Neural cell (in vitro differentiated cells): ENCODE results near the gene CIB1. TPM values are rescaled to one million over a fixed set of nuclear protein-coding genes. Genes with fewer than 3 reads are reported as not detected.

Experiments
- H2AFZ ChIP-seq: fragments of 200-600, 300-800 bp; sonication (generic), shearing (Covaris generic); 2 replicates; pipeline ENCODE4 v1.6.0; 2014; ENCODE audit warnings: low read depth, mild to moderate bottlenecking, antibody characterized with exemption, low read length, moderate library complexity
- H3F3A ChIP-seq: fragments of 200-600 bp; shearing (Covaris generic); 2 replicates; pipeline ENCODE4 v1.6.1; 2016; ENCODE audit warnings: mild to moderate bottlenecking, moderate library complexity, mixed read lengths, antibody characterized with exemption, low read length; ENCODE audit not compliant: insufficient read depth, poor library complexity, severe bottlenecking
- H3K27ac ChIP-seq: fragments of 200-600, 300-800 bp; sonication (generic), shearing (Covaris generic); 2 replicates; pipeline ENCODE4 v1.5.1; 2014; ENCODE audit warnings: mild to moderate bottlenecking, low read length, moderate library complexity
- H3K27me3 ChIP-seq: fragments of 300-800, 200-600 bp; sonication (generic), shearing (Covaris generic); 2 replicates; pipeline ENCODE4 v1.6.0; 2014; ENCODE audit warnings: mild to moderate bottlenecking, low read depth, low read length, moderate library complexity; ENCODE audit not compliant: insufficient read depth
- H3K36me3 ChIP-seq: fragments of 300-800, 200-600 bp; sonication (generic), shearing (Covaris generic); 2 replicates; pipeline ENCODE4 v1.5.1; 2014; ENCODE audit warnings: mild to moderate bottlenecking, antibody characterized with exemption, low read length, moderate library complexity; ENCODE audit not compliant: insufficient read depth
- H3K4me2 ChIP-seq: fragments of 300-800, 200-600 bp; sonication (generic), shearing (Covaris generic); 2 replicates; pipeline ENCODE4 v1.6.0; 2014; ENCODE audit warnings: mild to moderate bottlenecking, low read length
- H3K4me3 ChIP-seq: fragments of 300-800, 200-600 bp; sonication (generic), shearing (Covaris generic); 2 replicates; pipeline ENCODE4 v1.5.1; 2014; ENCODE audit warnings: mild to moderate bottlenecking, low read length, moderate library complexity
- H3K79me2 ChIP-seq: fragments of 200-600 bp; shearing (Covaris generic); replicated peaks from 2 replicates; pipeline ENCODE4 v1.6.0; 2014; ENCODE audit warnings: mild to moderate bottlenecking, low read length, moderate library complexity; ENCODE audit not compliant: insufficient read depth
- H3K9ac ChIP-seq: fragments of 300-800, 200-600 bp; sonication (generic), shearing (Covaris generic); 2 replicates; pipeline ENCODE4 v1.6.1; 2016; ENCODE audit warnings: mild to moderate bottlenecking, low read length, mixed read lengths
- H3K9me2 ChIP-seq: fragments of 200-600 bp; shearing (Covaris generic); 2 replicates; pipeline ENCODE4 v1.6.1; 2016; ENCODE audit warnings: mild to moderate bottlenecking, low read length, mixed read lengths; ENCODE audit not compliant: insufficient read depth
- H3K9me3 ChIP-seq: fragments of 200-600, 300-800 bp; sonication (generic), shearing (Covaris generic); 2 replicates; pipeline ENCODE4 v1.6.1; 2016; ENCODE audit warnings: mild to moderate bottlenecking, mixed run types, low read length, moderate library complexity, mixed read lengths
- H4K20me1 ChIP-seq: fragments of 200-600 bp; shearing (Covaris generic); 2 replicates; pipeline ENCODE4 v1.6.1; 2016; ENCODE audit warnings: mild to moderate bottlenecking, mixed run types; ENCODE audit not compliant: insufficient read depth
- CTCF ChIP-seq: fragments of 450-650 bp; IDR thresholded peaks from 2 replicates; pipeline ENCODE4 v1.5.1; 2014; ENCODE audit warnings: antibody characterized with exemption, mild to moderate bottlenecking, moderate library complexity; ENCODE audit not compliant: poor library complexity, severe bottlenecking
- EP300 ChIP-seq: fragments of 450-650 bp; conservative IDR thresholded peaks from 2 replicates; pipeline ENCODE4 v1.6.1; 2014; ENCODE audit warnings: antibody characterized with exemption, mild to moderate bottlenecking, moderate library complexity; ENCODE audit not compliant: poor library complexity, severe bottlenecking
- EZH2 ChIP-seq: fragments of 200-600, 300-800 bp; shearing (Covaris generic), sonication (generic); IDR thresholded peaks from 2 replicates; pipeline ENCODE4 v1.6.1; 2014; ENCODE audit warnings: antibody characterized with exemption, low read length, borderline replicate concordance, mild to moderate bottlenecking; ENCODE audit not compliant: insufficient read depth, poor library complexity, severe bottlenecking
- MXI1 ChIP-seq: fragments of 450-650 bp; conservative IDR thresholded peaks from 2 replicates; pipeline ENCODE4 v1.6.1; 2014; ENCODE audit warnings: antibody characterized with exemption, mild to moderate bottlenecking; ENCODE audit not compliant: poor library complexity, severe bottlenecking
- POLR2AphosphoS5 ChIP-seq: IDR thresholded peaks from 2 replicates; pipeline ENCODE4 v1.6.1; 2012
- RAD21 ChIP-seq: fragments of 450-650 bp; conservative IDR thresholded peaks from 2 replicates; pipeline ENCODE4 v1.6.1; 2014; ENCODE audit warnings: antibody characterized with exemption, mild to moderate bottlenecking, moderate library complexity
- REST ChIP-seq: IDR thresholded peaks from 2 replicates; pipeline ENCODE4 v1.6.1; 2012; ENCODE audit warnings: borderline replicate concordance
- SMC3 ChIP-seq: fragments of 450-650 bp; conservative IDR thresholded peaks from 2 replicates; pipeline ENCODE4 v1.6.1; 2014; ENCODE audit warnings: antibody characterized with exemption, mild to moderate bottlenecking, moderate library complexity; ENCODE audit not compliant: poor library complexity
- TAF1 ChIP-seq: IDR thresholded peaks from 2 replicates; pipeline ENCODE4 v1.6.1; 2012; ENCODE audit warnings: low read depth
- polyA plus RNA-seq: library from polyadenylated mRNA; depleted of rRNA; stranded (reverse); fragments of >200 nt; gene quantifications from 2 replicates; pipeline ENCODE4 v1.2.3, GENCODE V29; 2014

Gene CIB1
- polyA plus RNA-seq, 1 donor from 2014 or later, result 9.4 TPM

GRCh38 chr15:90230071-90230494 lies 3.7 kb downstream of the CIB1 start:
- TF ChIP-seq TAF1 (no peak), REST (no peak), MXI1 (no peak), SMC3 (no peak), CTCF (no peak), EZH2 (no peak), POLR2AphosphoS5 (no peak), EP300 (no peak), RAD21 (no peak)
- H3K79me2 ChIP-seq, result no peaks in the 10 kb centered on the region
- no peak overlapping the region for H3K9ac ChIP-seq
- H2AFZ ChIP-seq, result no peak overlapping the region
- H3K4me3 ChIP-seq, result no peak overlapping the region
- H3K4me2 ChIP-seq, result no peak overlapping the region
- H4K20me1 ChIP-seq, result no peaks in the 10 kb centered on the region
- H3F3A ChIP-seq, result no peaks in the 10 kb centered on the region
- no peaks in the 10 kb centered on the region for H3K9me3 ChIP-seq
- no peak overlapping the region for H3K27ac ChIP-seq
- no peaks in the 10 kb centered on the region for H3K9me2 ChIP-seq
- H3K27me3 ChIP-seq, result no peaks in the 10 kb centered on the region
- no peaks in the 10 kb centered on the region for H3K36me3 ChIP-seq

- Histone ChIP-seq H3K9ac (no peak overlapping the region), H3K9me2 (no peaks in the 10 kb centered on the region), H4K20me1 (no peaks in the 10 kb centered on the region), H3K27ac (no peak overlapping the region), H3K9me3 (no peaks in the 10 kb centered on the region), H3K79me2 (no peaks in the 10 kb centered on the region), H2AFZ (no peak overlapping the region), H3K4me2 (no peak overlapping the region), H3K27me3 (no peaks in the 10 kb centered on the region), H3K36me3 (no peaks in the 10 kb centered on the region), H3F3A (no peaks in the 10 kb centered on the region), H3K4me3 (no peak overlapping the region)
- no peak for TF ChIP-seq RAD21
- TF ChIP-seq EZH2, result no peak
These were observed 4.8 kb downstream of the CIB1 start for GRCh38 chr15:90228960-90229359.
